ENCODE measurements around the gene ROGDI. TPM values are rescaled to one million over a fixed set of nuclear protein-coding genes. Genes with fewer than 3 reads are reported as not detected.

The ROGDI gene
- total RNA-seq, 1 donor = 14.4 TPM

GRCh38 chr16:4799171-4799855, 3.1 kb downstream of the ROGDI start:
- TF ChIP-seq CTCF (IDR thresholded peaks at IDR 0.05; ENCODE audit: insufficient read depth, low read length) = no peak
- no peak overlapping the region for H3K4me3 ChIP-seq (ENCODE audit: low read depth, low read length)
- DNase-seq (ENCODE audit: low read depth) = no peak

GRCh38 chr16:4798456-4798855, 4.0 kb downstream of the ROGDI start:
- TF ChIP-seq CTCF (IDR thresholded peaks at IDR 0.05; ENCODE audit: insufficient read depth, low read length) = no peak
- no peak for DNase-seq (ENCODE audit: low read depth)

GRCh38 chr16:4797805-4798252, 4.6 kb downstream of the ROGDI start:
- no peak overlapping the region for H3K4me3 ChIP-seq (ENCODE audit: low read depth, low read length)
- no peak for TF ChIP-seq CTCF (IDR thresholded peaks at IDR 0.05; ENCODE audit: insufficient read depth, low read length)
- DNase-seq (ENCODE audit: low read depth) = no peak

More at GRCh38 chr16:4798456-4798855, 4.0 kb downstream of the ROGDI start:
- no peak overlapping the region for H3K4me3 ChIP-seq (ENCODE audit: low read depth, low read length)

GRCh38 chr16:4796982-4797804, 5.2 kb downstream of the ROGDI start:
- no peak for TF ChIP-seq CTCF (IDR thresholded peaks at IDR 0.05; ENCODE audit: insufficient read depth, low read length)
- DNase-seq (ENCODE audit: low read depth) = no peak
- no peak overlapping the region for H3K4me3 ChIP-seq (ENCODE audit: low read depth, low read length)

GRCh38 chr16:4795828-4796572, 6.4 kb downstream of the ROGDI start:
- DNase-seq (ENCODE audit: low read depth) = no peak
- no peak for TF ChIP-seq CTCF (IDR thresholded peaks at IDR 0.05; ENCODE audit: insufficient read depth, low read length)
- no peak overlapping the region for H3K4me3 ChIP-seq (ENCODE audit: low read depth, low read length)

GRCh38 chr16:4795181-4795827, 7.1 kb downstream of the ROGDI start, which contains the start of gene SMIM22:
TSS of gene SMIM22 (plus strand) at chr16:4795369. CDS start at chr16:4795735, 366 bp downstream.
- DNase-seq (ENCODE audit: low read depth) = no peak
- no peak for TF ChIP-seq CTCF (IDR thresholded peaks at IDR 0.05; ENCODE audit: insufficient read depth, low read length)
- no peak within 1 kb of the TSS for H3K4me3 ChIP-seq (ENCODE audit: low read depth, low read length)
